ENCODE data around the gene LSR. TPM values are rescaled to one million over a fixed set of nuclear protein-coding genes. Genes with fewer than 3 reads are reported as not detected.

Gene LSR
- 53.0 and 62.4 TPM in 2 replicates for total RNA-seq

GRCh38 chr19:35248310-35249145 lies at the start of gene LSR:
Gene LSR, plus strand, starts transcription at chr19:35249002. Its CDS starts 21 bp downstream, at chr19:35249023.

GRCh38 chr19:35228177-35228930 lies 20.4 kb upstream of the LSR start, which contains the start of gene FAM187B:
Gene FAM187B, minus strand, starts transcription at chr19:35228739. Its CDS starts 59 bp downstream, at chr19:35228680.

GRCh38 chr19:35268536-35269437 lies 20.0 kb downstream of the LSR start, which contains the start of gene USF2:
Gene USF2, plus strand, starts transcription at chr19:35268962. Its CDS starts 140 bp downstream, at chr19:35269102.

GRCh38 chr19:35291916-35292315 lies 43.1 kb downstream of the LSR start, which contains the start of gene MAG:
Gene MAG, plus strand, starts transcription at chr19:35292161. Its CDS starts 3,248 bp downstream, at chr19:35295409.

Other genes starting within 250 kb of the LSR start
- 29.7 and 36.9 TPM in 2 replicates for gene GRAMD1A, start 248.7 kb upstream of the LSR start, total RNA-seq
- gene SCN1B, start 218.5 kb upstream of the LSR start, total RNA-seq: 0.22 and 0.79 TPM in 2 replicates
- 0.22 and 0.79 TPM in 2 replicates for gene HPN, start 207.3 kb upstream of the LSR start, total RNA-seq
- 0.39 TPM in 1 of 2 replicates, not detected in the other for gene FXYD3, start 133.2 kb upstream of the LSR start, total RNA-seq
- 0.22 and 1.2 TPM in 2 replicates for gene LGI4, start 113.9 kb upstream of the LSR start, total RNA-seq
- gene FXYD1, start 110.2 kb upstream of the LSR start, total RNA-seq: not detected in 2 replicates
- not detected in 2 replicates for gene FXYD7, start 105.7 kb upstream of the LSR start, total RNA-seq
- gene FXYD5, start 94.3 kb upstream of the LSR start, total RNA-seq: 93.8 and 133 TPM in 2 replicates
- not detected in 2 replicates for gene FAM187B, start 20.3 kb upstream of the LSR start, total RNA-seq
- 64.8 and 71.2 TPM in 2 replicates for gene USF2, start 20.0 kb downstream of the LSR start, total RNA-seq
- under 0.01 and 0.11 TPM in 2 replicates for gene HAMP, start 33.5 kb downstream of the LSR start, total RNA-seq
- gene MAG, start 43.2 kb downstream of the LSR start, total RNA-seq: under 0.01 TPM in 1 of 2 replicates, not detected in the other
- 0.11 and 1.6 TPM in 2 replicates for gene CD22, start 80.2 kb downstream of the LSR start, total RNA-seq
- not detected in 2 replicates for gene FFAR1, start 98.9 kb downstream of the LSR start, total RNA-seq
- not detected in 2 replicates for gene FFAR3, start 109.5 kb downstream of the LSR start, total RNA-seq
- not detected in 2 replicates for gene GPR42, start 122.1 kb downstream of the LSR start, total RNA-seq
- gene FFAR2, start 199.3 kb downstream of the LSR start, total RNA-seq: not detected in 2 replicates
- gene KRTDAP, start 241.5 kb downstream of the LSR start, total RNA-seq: not detected in 2 replicates